Neuronal stem cell (in vitro differentiated cells): ENCODE data around the gene CUL3.

Experiments used
- DNase-seq: peaks from one replicate; pipeline ENCODE4 v3.0.0-alpha.2; 2013; ENCODE audit warnings: low spot score
- H2AFZ ChIP-seq: one replicate; pipeline ENCODE4 v1.6.1; 2013; ENCODE audit warnings: mild to moderate bottlenecking, low read length, inconsistent platforms
- H2AK5ac ChIP-seq: 2 replicates; pipeline ENCODE4 v1.6.1; 2013; ENCODE audit warnings: low read depth, mild to moderate bottlenecking, inconsistent platforms, low read length, moderate library complexity, mixed read lengths
- H2BK120ac ChIP-seq: 2 replicates; pipeline ENCODE4 v1.6.1; 2013; ENCODE audit warnings: low read depth, mild to moderate bottlenecking, inconsistent platforms, low read length, moderate library complexity, mixed read lengths
- H2BK12ac ChIP-seq: one replicate; pipeline ENCODE4 v1.6.1; 2013; ENCODE audit warnings: low read length, inconsistent platforms
- H2BK15ac ChIP-seq: 2 replicates; pipeline ENCODE4 v1.6.1; 2013; ENCODE audit warnings: mild to moderate bottlenecking, low read length, inconsistent platforms, mixed read lengths
- H2BK5ac ChIP-seq: one replicate; pipeline ENCODE4 v1.6.1; 2013; ENCODE audit warnings: inconsistent platforms, mild to moderate bottlenecking, low read length, moderate library complexity
- H3K14ac ChIP-seq: one replicate; pipeline ENCODE4 v1.6.1; 2013; ENCODE audit warnings: low read length, inconsistent platforms
- H3K18ac ChIP-seq: 2 replicates; pipeline ENCODE4 v1.6.1; 2013; ENCODE audit warnings: low read length, inconsistent platforms
- H3K23ac ChIP-seq: 2 replicates; pipeline ENCODE4 v1.6.1; 2013; ENCODE audit warnings: low read depth, mild to moderate bottlenecking, mixed read lengths, low read length, inconsistent platforms; ENCODE audit not compliant: poor library complexity
- H3K27ac ChIP-seq: replicated peaks from 3 replicates; pipeline ENCODE4 v1.5.1; 2013; ENCODE audit warnings: low read length, inconsistent platforms
- H3K27me3 ChIP-seq, 3 experiments: 2 replicates each; pipeline ENCODE4 v1.6.1; 2013; ENCODE audit warnings: low read length in 3 of 3, mild to moderate bottlenecking in 2 of 3, inconsistent platforms in 1 of 3, low read depth in 1 of 3, mixed read lengths in 1 of 3, moderate library complexity in 1 of 3; ENCODE audit not compliant: control insufficient read depth in 3 of 3, insufficient read depth in 3 of 3
- H3K36me3 ChIP-seq, 2 donors: replicated peaks in 1 of 2; 2 replicates each; pipeline ENCODE4 v1.6.1; 2013; ENCODE audit warnings: low read length in 2 of 2; ENCODE audit not compliant: control insufficient read depth in 2 of 2, insufficient read depth in 2 of 2
- H3K4ac ChIP-seq: 2 replicates; pipeline ENCODE4 v1.6.1; 2013; ENCODE audit warnings: inconsistent platforms, mild to moderate bottlenecking, low read length, moderate library complexity
- H3K4me1 ChIP-seq, 2 donors: 1 replicate in 1 of 2; 2 replicates in 1 of 2; pipeline ENCODE4 v1.6.1; 2013; ENCODE audit warnings: low read length in 2 of 2, low read depth in 1 of 2; ENCODE audit not compliant: control insufficient read depth in 2 of 2, insufficient read depth in 1 of 2
- H3K4me2 ChIP-seq: one replicate; pipeline ENCODE4 v1.6.1; 2013; ENCODE audit warnings: mild to moderate bottlenecking, low read length, inconsistent platforms; ENCODE audit not compliant: insufficient read depth, poor library complexity, severe bottlenecking
- H3K4me3 ChIP-seq, 2 donors: 2 replicates each; pipeline ENCODE4 v1.5.1; 2013; ENCODE audit warnings: low read length in 2 of 2, mild to moderate bottlenecking in 2 of 2, inconsistent platforms in 1 of 2, moderate library complexity in 1 of 2
- H3K79me1 ChIP-seq: one replicate; pipeline ENCODE4 v1.6.1; 2013; ENCODE audit warnings: low read depth, mild to moderate bottlenecking, inconsistent platforms, low read length, moderate library complexity
- H3K9ac ChIP-seq: one replicate; pipeline ENCODE4 v1.6.1; 2013; ENCODE audit warnings: mild to moderate bottlenecking, low read depth, low read length, inconsistent platforms; ENCODE audit not compliant: poor library complexity
- H3K9me3 ChIP-seq, 2 donors: replicated peaks in 1 of 2; 2 replicates each; pipeline versions ENCODE3 to v1.6.1; 2013; ENCODE audit warnings: low read length in 2 of 2, mild to moderate bottlenecking in 2 of 2, inconsistent platforms in 1 of 2, low read depth in 1 of 2, mixed read lengths in 1 of 2, moderate library complexity in 1 of 2; ENCODE audit not compliant: control insufficient read depth in 2 of 2, insufficient read depth in 1 of 2
- H4K8ac ChIP-seq: one replicate; pipeline ENCODE4 v1.6.1; 2013; ENCODE audit warnings: low read depth, mild to moderate bottlenecking, inconsistent platforms, low read length, moderate library complexity
- H4K91ac ChIP-seq: one replicate; pipeline ENCODE4 v1.6.1; 2013; ENCODE audit warnings: low read length, low read depth, mild to moderate bottlenecking, inconsistent platforms; ENCODE audit not compliant: poor library complexity
- WGBS, 2 donors: extraction: QIAGEN DNeasy Blood & Tissue Kit; methylation state at CpG; one replicate each; pipeline ENCODE4 v1.1.7; 2013; ENCODE audit warnings: missing lambda C conversion rate in 2 of 2, mixed read lengths in 1 of 2; ENCODE audit not compliant: insufficient read length in 2 of 2, insufficient replicate concordance in 1 of 2; ENCODE audit errors: extremely low coverage in 2 of 2; 5-methylcytosine and 5-hydroxymethylcytosine counted together

Gene CUL3

DNA sequence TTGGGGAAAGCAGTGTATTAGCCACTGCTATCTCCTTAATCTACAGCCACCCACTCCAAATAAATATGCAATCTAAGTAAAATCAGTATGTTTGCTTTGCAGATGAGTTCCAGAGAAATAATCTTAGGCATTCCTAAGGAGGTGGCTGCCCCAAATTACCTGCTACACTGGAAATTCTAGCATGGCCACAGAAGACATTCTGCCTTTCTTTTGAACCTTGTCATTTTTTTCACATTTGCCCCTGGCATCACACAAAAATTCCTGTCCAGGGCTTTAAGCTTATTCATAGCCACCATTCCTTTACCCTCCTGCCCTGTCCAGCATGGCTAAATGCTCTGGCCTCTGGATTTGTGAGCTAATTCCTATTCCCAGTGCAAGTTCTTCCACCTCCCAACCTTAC is 146.4 kb downstream of the CUL3 start:
- Histone ChIP-seq H2BK12ac (no peak overlapping the region), H3K9ac (no peak overlapping the region), H3K18ac (no peak overlapping the region), H3K4me2 (no peak overlapping the region), H3K4me3 (no peak overlapping the region), H2BK15ac (no peak overlapping the region), H3K79me1 (peaks cover 2% of the 10 kb centered on the region), H3K27ac (no peak overlapping the region), H3K23ac (no peak overlapping the region), H2BK5ac (no peak overlapping the region), H3K14ac (no peak overlapping the region), H3K4ac (no peak overlapping the region), H3K4me1 (peaks cover 0 to under 1% of the 10 kb centered on the region in 2 donors), H4K91ac (no peak overlapping the region), H3K36me3 (no peaks in the 10 kb centered on the region), H2BK120ac (no peak overlapping the region), H4K8ac (no peak overlapping the region), H3K27me3 (no peaks in the 10 kb centered on the region), H3K9me3 (peaks cover 0 to 2% of the 10 kb centered on the region in 2 donors), H2AFZ (no peak overlapping the region), H2AK5ac (no peak overlapping the region)
- DNase-seq = no peak

DNA sequence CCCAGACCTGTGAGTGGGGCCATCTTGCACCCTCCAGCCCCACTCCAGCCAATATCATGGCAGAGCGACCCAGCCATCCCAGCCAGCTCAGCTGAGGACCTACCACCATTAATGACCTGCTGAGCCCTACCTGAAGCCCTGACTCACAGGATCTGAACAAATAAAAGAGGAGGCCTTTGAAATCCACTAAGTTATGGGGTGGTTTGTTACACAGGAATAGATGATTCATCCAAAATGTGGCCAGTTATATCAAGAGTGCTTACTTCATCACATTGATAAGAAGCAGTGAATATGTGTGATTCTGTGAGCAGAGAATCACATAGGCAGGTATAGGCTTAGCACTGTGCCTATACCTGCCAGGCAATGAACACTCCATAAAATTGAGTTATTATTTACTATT is 148.5 kb downstream of the CUL3 start:
- no peak overlapping the region for H3K23ac ChIP-seq
- H3K27me3 ChIP-seq = no peaks in the 10 kb centered on the region
- no peak overlapping the region for H2AFZ ChIP-seq
- no peaks in the 10 kb centered on the region for H3K36me3 ChIP-seq
- H3K4me2 ChIP-seq = no peak overlapping the region
- H2BK15ac ChIP-seq = peak overlapping the region; percentile 27
- H3K9ac ChIP-seq = no peak overlapping the region
- H2BK120ac ChIP-seq = no peak overlapping the region
- peak overlapping the region; percentile 75 for H2BK5ac ChIP-seq
- no peak overlapping the region for H3K27ac ChIP-seq
- H3K4ac ChIP-seq = no peak overlapping the region
- H4K8ac ChIP-seq = no peak overlapping the region
- peaks cover 4 to 5% of the 10 kb centered on the region in 2 donors for H3K4me1 ChIP-seq
- no peaks in the 10 kb centered on the region for H3K9me3 ChIP-seq
- H2BK12ac ChIP-seq = no peak overlapping the region
- no peaks in the 10 kb centered on the region for H3K79me1 ChIP-seq
- no peak for DNase-seq
- no peak overlapping the region for H2AK5ac ChIP-seq
- H3K14ac ChIP-seq = no peak overlapping the region
- WGBS, 2 donors = no CpG with 5 or more reads among the region's 1 CpG
- no peak overlapping the region for H3K4me3 ChIP-seq
- no peak overlapping the region for H3K18ac ChIP-seq
- H4K91ac ChIP-seq = no peak overlapping the region

DNA sequence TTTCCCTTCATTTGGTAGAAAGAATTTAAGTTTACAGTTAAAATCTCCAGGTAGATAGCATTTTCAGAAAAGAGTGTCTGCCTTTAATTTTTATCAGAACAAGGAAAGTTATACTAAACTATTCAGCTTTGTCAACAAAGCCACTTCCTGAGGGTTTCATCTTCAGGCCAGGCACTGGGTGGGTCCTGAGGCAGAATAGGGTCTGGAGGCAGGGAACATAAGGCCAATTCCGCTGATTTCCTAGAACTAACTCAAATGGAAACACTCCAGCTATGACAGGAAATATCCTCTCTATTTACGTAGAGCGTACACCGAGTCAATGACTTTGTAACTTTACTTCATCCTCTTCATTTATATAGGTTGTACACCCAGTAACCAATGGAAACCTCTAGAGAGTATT is 150.5 kb downstream of the CUL3 start:
- H3K4me2 ChIP-seq = no peak overlapping the region
- H2BK15ac ChIP-seq = no peak overlapping the region
- no peak overlapping the region for H3K23ac ChIP-seq
- H3K36me3 ChIP-seq = no peaks in the 10 kb centered on the region
- H3K9me3 ChIP-seq = peaks cover 0 to 4% of the 10 kb centered on the region in 2 donors
- no peak overlapping the region for H4K91ac ChIP-seq
- DNase-seq = no peak
- no peak overlapping the region for H3K9ac ChIP-seq
- H3K27ac ChIP-seq = no peak overlapping the region
- no peak overlapping the region for H2AK5ac ChIP-seq
- WGBS, 2 donors = no CpG with 5 or more reads among the region's 4 CpGs
- no peak overlapping the region for H3K14ac ChIP-seq
- no peaks in the 10 kb centered on the region for H3K27me3 ChIP-seq
- H3K18ac ChIP-seq = no peak overlapping the region
- H3K4me3 ChIP-seq = no peak overlapping the region
- H4K8ac ChIP-seq = no peak overlapping the region
- no peak overlapping the region for H2BK5ac ChIP-seq
- peaks cover 4 to 5% of the 10 kb centered on the region in 2 donors for H3K4me1 ChIP-seq
- no peak overlapping the region for H2BK120ac ChIP-seq
- no peak overlapping the region for H2AFZ ChIP-seq
- H3K4ac ChIP-seq = no peak overlapping the region
- no peaks in the 10 kb centered on the region for H3K79me1 ChIP-seq
- H2BK12ac ChIP-seq = no peak overlapping the region

DNA sequence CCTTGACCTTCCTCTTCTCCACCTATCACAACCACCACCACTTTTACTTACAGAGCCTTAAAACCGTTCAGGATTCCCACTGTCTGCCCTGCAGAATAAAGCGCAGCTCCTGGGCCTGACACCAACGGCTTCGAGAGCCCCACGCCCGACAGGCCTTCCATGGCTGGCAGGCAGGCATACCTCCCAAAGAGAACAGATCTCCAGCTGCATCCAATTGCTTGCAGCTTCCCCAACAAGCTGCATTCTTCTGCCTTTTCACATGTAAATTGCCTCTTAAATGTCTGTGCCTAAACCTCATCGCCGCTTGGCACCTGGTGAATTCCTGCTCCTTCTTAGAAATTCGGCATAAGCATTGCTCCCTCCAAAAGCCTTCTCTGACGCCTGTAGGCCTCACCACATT is 151.7 kb downstream of the CUL3 start:
- Histone ChIP-seq H3K4me2 (no peak overlapping the region), H3K14ac (no peak overlapping the region), H3K79me1 (no peaks in the 10 kb centered on the region), H3K4me3 (no peak overlapping the region), H3K36me3 (no peaks in the 10 kb centered on the region), H4K91ac (no peak overlapping the region), H3K9me3 (peaks cover 0 to 6% of the 10 kb centered on the region in 2 donors), H2BK12ac (no peak overlapping the region), H3K23ac (no peak overlapping the region), H3K27ac (no peak overlapping the region), H3K18ac (no peak overlapping the region), H3K4me1 (peaks cover 4 to 5% of the 10 kb centered on the region in 2 donors), H2AFZ (peak overlapping the region; percentile 71), H2BK5ac (no peak overlapping the region), H2AK5ac (no peak overlapping the region), H2BK15ac (no peak overlapping the region), H3K27me3 (no peaks in the 10 kb centered on the region), H4K8ac (no peak overlapping the region), H3K9ac (no peak overlapping the region), H3K4ac (no peak overlapping the region), H2BK120ac (no peak overlapping the region)
- no CpG with 5 or more reads among the region's 10 CpGs for WGBS, 2 donors
- peak; percentile 21 for DNase-seq
